MM.1S (cell line): Measurements from ENCODE around the gene GGTA1.

Source experiments
- EZH2phosphoT487 ChIP-seq: fragments of 300-600 bp; sonication (generic); IDR thresholded peaks from 2 replicates; pipeline ENCODE4 v1.6.1; 2018; ENCODE audit warnings: antibody characterized with exemption, low read length
- TF ChIP-seq, protein P1 (sequence below): fragments of 300-600 bp; sonication (generic); IDR thresholded peaks from 2 replicates; pipeline ENCODE4 v1.5.1; 2016; ENCODE audit warnings: antibody characterized with exemption, low read length, mixed read lengths

DNA sequence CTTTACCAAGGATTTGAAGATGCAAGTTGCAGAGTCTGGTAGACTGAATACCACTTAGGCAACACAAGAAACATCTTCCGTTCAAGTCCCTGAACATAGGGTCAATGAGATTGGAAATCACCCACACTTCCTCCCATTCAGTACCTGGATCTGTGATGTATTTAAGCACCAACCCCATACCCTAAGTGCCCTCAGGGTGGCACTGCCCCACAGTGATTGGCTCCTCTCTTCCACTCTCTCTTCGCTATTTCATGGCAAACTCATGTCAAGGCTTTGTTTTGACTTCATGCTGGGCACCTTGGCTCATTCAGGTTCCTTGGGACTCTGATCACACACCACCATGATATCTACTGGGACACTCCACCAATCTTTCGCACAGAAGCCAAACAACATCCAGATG is 53.7 kb downstream of the GGTA1 start:
- TF ChIP-seq EZH2phosphoT487: no peak
- TF ChIP-seq, protein P1, sequence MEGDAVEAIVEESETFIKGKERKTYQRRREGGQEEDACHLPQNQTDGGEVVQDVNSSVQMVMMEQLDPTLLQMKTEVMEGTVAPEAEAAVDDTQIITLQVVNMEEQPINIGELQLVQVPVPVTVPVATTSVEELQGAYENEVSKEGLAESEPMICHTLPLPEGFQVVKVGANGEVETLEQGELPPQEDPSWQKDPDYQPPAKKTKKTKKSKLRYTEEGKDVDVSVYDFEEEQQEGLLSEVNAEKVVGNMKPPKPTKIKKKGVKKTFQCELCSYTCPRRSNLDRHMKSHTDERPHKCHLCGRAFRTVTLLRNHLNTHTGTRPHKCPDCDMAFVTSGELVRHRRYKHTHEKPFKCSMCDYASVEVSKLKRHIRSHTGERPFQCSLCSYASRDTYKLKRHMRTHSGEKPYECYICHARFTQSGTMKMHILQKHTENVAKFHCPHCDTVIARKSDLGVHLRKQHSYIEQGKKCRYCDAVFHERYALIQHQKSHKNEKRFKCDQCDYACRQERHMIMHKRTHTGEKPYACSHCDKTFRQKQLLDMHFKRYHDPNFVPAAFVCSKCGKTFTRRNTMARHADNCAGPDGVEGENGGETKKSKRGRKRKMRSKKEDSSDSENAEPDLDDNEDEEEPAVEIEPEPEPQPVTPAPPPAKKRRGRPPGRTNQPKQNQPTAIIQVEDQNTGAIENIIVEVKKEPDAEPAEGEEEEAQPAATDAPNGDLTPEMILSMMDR: no peak
